ENCODE results near the gene ABRACL.

ABRACL gene

GRCh38 chr6:139028658-139029469 is at the start of gene ABRACL:
TSS of gene ABRACL (plus strand) at chr6:139028745. CDS start at chr6:139034161, 5,416 bp downstream.
- peak within 1 kb of the TSS; percentile 98 for H3K27ac ChIP-seq
- no peaks in the 10 kb centered on the region for H3K27me3 ChIP-seq
- peak within 1 kb of the TSS; percentile 95 for H3K4me2 ChIP-seq
- H3K4me3 ChIP-seq, result peak within 1 kb of the TSS; percentile 97
- no peaks in the 10 kb centered on the region for H3K9me3 ChIP-seq
- peaks cover 15% of the 10 kb centered on the region for H3K36me3 ChIP-seq
- H4K20me1 ChIP-seq, result peaks cover 22% of the 10 kb centered on the region
- peak within 1 kb of the TSS; percentile 99 for H3K9ac ChIP-seq
- TF ChIP-seq Cebpa-rat (IDR thresholded peaks at IDR 0.05), result no peak
- H3K4me1 ChIP-seq, result peaks cover 44% of the 10 kb centered on the region

- Histone ChIP-seq H3K27ac (no peak overlapping the region), H3K4me2 (no peak overlapping the region), H3K4me3 (no peak overlapping the region), H3K36me3 (peaks cover 17% of the 10 kb centered on the region; the same call in 1 of the 2 replicates), H3K9me3 (no peaks in the 10 kb centered on the region), H3K4me1 (peaks cover 15% of the 10 kb centered on the region; the same call in 1 of the 2 replicates), H4K20me1 (peaks cover 100% of the 10 kb centered on the region), H3K27me3 (no peaks in the 10 kb centered on the region), H3K9ac (no peak overlapping the region)
- TF ChIP-seq Cebpa-rat (IDR thresholded peaks at IDR 0.05), result no peak
These were observed 49.2 kb upstream of the ABRACL start for GRCh38 chr6:138979365-138979764.

- peaks cover 18% of the 10 kb centered on the region; the same call in 1 of the 2 replicates for H3K36me3 ChIP-seq
- H3K9ac ChIP-seq, result no peak overlapping the region
- no peak overlapping the region for H3K4me2 ChIP-seq
- H3K27me3 ChIP-seq, result no peaks in the 10 kb centered on the region
- H3K9me3 ChIP-seq, result no peaks in the 10 kb centered on the region
- H3K27ac ChIP-seq, result no peak overlapping the region
- H3K4me1 ChIP-seq, result peaks cover 21% of the 10 kb centered on the region
- no peak overlapping the region for H3K4me3 ChIP-seq
- TF ChIP-seq Cebpa-rat (IDR thresholded peaks at IDR 0.05), result no peak
- H4K20me1 ChIP-seq, result peaks cover 100% of the 10 kb centered on the region
These were observed 48.5 kb upstream of the ABRACL start for GRCh38 chr6:138979813-138980668.

GRCh38 chr6:138981416-138981815 is 47.1 kb upstream of the ABRACL start:
- H3K4me1 ChIP-seq, result peaks cover 35% of the 10 kb centered on the region
- no peaks in the 10 kb centered on the region for H3K9me3 ChIP-seq
- no peak for TF ChIP-seq Cebpa-rat (IDR thresholded peaks at IDR 0.05)
- H3K27me3 ChIP-seq, result no peaks in the 10 kb centered on the region
- H3K36me3 ChIP-seq, result peaks cover 18% of the 10 kb centered on the region; the same call in 1 of the 2 replicates
- peaks cover 100% of the 10 kb centered on the region for H4K20me1 ChIP-seq
- H3K9ac ChIP-seq, result no peak overlapping the region
- no peak overlapping the region for H3K4me3 ChIP-seq
- no peak overlapping the region for H3K27ac ChIP-seq
- no peak overlapping the region for H3K4me2 ChIP-seq

- H3K9ac ChIP-seq, result peak overlapping the region; percentile 98
- H3K27me3 ChIP-seq, result no peaks in the 10 kb centered on the region
- H3K27ac ChIP-seq, result 0 out of 2 replicates have a peak overlapping the region, but pooled peaks have one; percentile 98
- H3K4me1 ChIP-seq, result peaks cover 34% of the 10 kb centered on the region
- peak overlapping the region; percentile 90 for H3K4me2 ChIP-seq
- no peak for TF ChIP-seq Cebpa-rat (IDR thresholded peaks at IDR 0.05)
- no peaks in the 10 kb centered on the region for H3K9me3 ChIP-seq
- peak overlapping the region; percentile 99 for H3K4me3 ChIP-seq
- peaks cover 61% of the 10 kb centered on the region for H4K20me1 ChIP-seq
- H3K36me3 ChIP-seq, result peaks cover 18% of the 10 kb centered on the region; the same call in 1 of the 2 replicates
These were observed 42.0 kb upstream of the ABRACL start for GRCh38 chr6:138986578-138986977.

GRCh38 chr6:138987080-138987642 is 41.4 kb upstream of the ABRACL start:
- Histone ChIP-seq H3K4me1 (peaks cover 32% of the 10 kb centered on the region), H3K27ac (peak overlapping the region; percentile 98)
- TF ChIP-seq Cebpa-rat (IDR thresholded peaks at IDR 0.05), result no peak

GRCh38 chr6:138987643-138988468 is 40.7 kb upstream of the ABRACL start, which contains the start of gene REPS1:
TSS of gene REPS1 (minus strand) at chr6:138988253. CDS start at chr6:138987682, 571 bp downstream.
- Histone ChIP-seq H3K27ac (peak within 1 kb of the TSS; percentile 98), H3K36me3 (peaks cover 16% of the 10 kb centered on the region; the same call in 1 of the 2 replicates), H3K4me1 (peaks cover 32% of the 10 kb centered on the region), H3K9me3 (no peaks in the 10 kb centered on the region), H3K4me3 (peak within 1 kb of the TSS; percentile 99), H3K4me2 (peak within 1 kb of the TSS; percentile 90), H3K9ac (peak within 1 kb of the TSS; percentile 98), H4K20me1 (peaks cover 48% of the 10 kb centered on the region), H3K27me3 (no peaks in the 10 kb centered on the region)
- TF ChIP-seq Cebpa-rat (IDR thresholded peaks at IDR 0.05), result no peak

More at GRCh38 chr6:138987080-138987642, 41.4 kb upstream of the ABRACL start:
- peak overlapping the region; percentile 90 for H3K4me2 ChIP-seq
- H3K9me3 ChIP-seq, result no peaks in the 10 kb centered on the region
- H3K27me3 ChIP-seq, result no peaks in the 10 kb centered on the region
- H3K36me3 ChIP-seq, result peaks cover 18% of the 10 kb centered on the region; the same call in 1 of the 2 replicates
- H4K20me1 ChIP-seq, result peaks cover 55% of the 10 kb centered on the region
- H3K4me3 ChIP-seq, result peak overlapping the region; percentile 99
- peak overlapping the region; percentile 98 for H3K9ac ChIP-seq

GRCh38 chr6:138988469-138988834 is 40.1 kb upstream of the ABRACL start:
- Histone ChIP-seq H3K4me2 (peak overlapping the region; percentile 90), H3K36me3 (peaks cover 10% of the 10 kb centered on the region; the same call in 1 of the 2 replicates), H3K4me3 (peak overlapping the region; percentile 99), H3K4me1 (peaks cover 32% of the 10 kb centered on the region), H3K9ac (peak overlapping the region; percentile 98), H3K9me3 (no peaks in the 10 kb centered on the region), H3K27me3 (no peaks in the 10 kb centered on the region), H3K27ac (peak overlapping the region; percentile 98; the same call in 1 of the 2 replicates), H4K20me1 (peaks cover 42% of the 10 kb centered on the region)
- no peak for TF ChIP-seq Cebpa-rat (IDR thresholded peaks at IDR 0.05)

Measured in BLaER1 (cell line).